Breast epithelium (tissue), 4 donors: ENCODE data around the gene GADD45G. TPM values are rescaled to one million over a fixed set of nuclear protein-coding genes. Genes with fewer than 3 reads are reported as not detected.

Source experiments
- DNase-seq, 2 donors: peaks; one replicate each; pipeline ENCODE4 v3.0.0-alpha.2; 2019; ENCODE audit warnings: low spot score in 2 of 2
- H3K27ac ChIP-seq, 2 donors: fragments of 200-600 bp; sonication (generic) in 1 of 2; one replicate each; pipeline ENCODE4 v1.5.1; 2016 to 2019; ENCODE audit warnings: mild to moderate bottlenecking in 1 of 2
- H3K27me3 ChIP-seq, 2 donors: fragments of 200-600 bp; sonication (generic) in 1 of 2; one replicate each; pipeline versions ENCODE4 v1.5.1 to v1.6.0; 2017 to 2019; ENCODE audit warnings: control low read depth in 1 of 2, mild to moderate bottlenecking in 1 of 2
- H3K36me3 ChIP-seq: fragments of 200-600 bp; one replicate; pipeline ENCODE4 v1.5.1; 2019
- H3K4me1 ChIP-seq, 2 donors: fragments of 200-600 bp; sonication (generic); one replicate each; pipeline ENCODE4 v1.5.1; 2016 to 2019; ENCODE audit warnings: control low read depth in 1 of 2
- H3K4me3 ChIP-seq, 3 donors: fragments of 200-600 bp; sonication (generic); 1 replicate in 2 of 3; 2 replicates in 1 of 3; pipeline ENCODE4 v1.5.1; 2016 to 2019; ENCODE audit warnings: mild to moderate bottlenecking in 3 of 3, moderate library complexity in 2 of 3
- H3K9me3 ChIP-seq, 2 donors: fragments of 200-600 bp; sonication (generic) in 1 of 2; one replicate each; pipeline ENCODE4 v1.5.1; 2016 to 2019; ENCODE audit warnings: control low read depth in 1 of 2
- CTCF ChIP-seq, 3 donors: fragments of 450-650 bp; IDR thresholded peaks; one replicate each; pipeline ENCODE4 v1.5.1; 2016 to 2017; ENCODE audit warnings: antibody characterized with exemption in 3 of 3, mild to moderate bottlenecking in 3 of 3, moderate library complexity in 3 of 3
- POLR2A ChIP-seq: fragments of 450-650 bp; IDR thresholded peaks from one replicate; pipeline ENCODE4 v1.6.1; 2016; ENCODE audit warnings: antibody characterized with exemption, mild to moderate bottlenecking, moderate library complexity
- POLR2AphosphoS5 ChIP-seq, 3 donors: sonication (generic); formaldehyde crosslinking; IDR thresholded peaks; one replicate each; pipeline ENCODE4 v1.6.1; 2017; ENCODE audit warnings: antibody characterized with exemption in 3 of 3
- intact Hi-C: fragments of 100-400 bp; cut with DNase I; formaldehyde crosslinking; loops from one replicate; pipeline ENCODE4 v1.15.1; 2023; ENCODE audit warnings: low total_unique reads
- total RNA-seq, 3 donors: library from RNA; depleted of rRNA; stranded (reverse); fragments of >200 nt; gene quantifications; one replicate each; pipeline ENCODE4 v1.1.0, GENCODE V29; 2016

The GADD45G gene
- total RNA-seq, 3 donors from 2014 or later: 13.0 to 24.3 (median 15.8) TPM

GRCh38 chr9:89642789-89643188, 38.0 kb downstream of the GADD45G start:
- TF ChIP-seq POLR2AphosphoS5 (IDR thresholded peaks at IDR 0.05) (no peak), POLR2A (no peak)
- Histone ChIP-seq H3K4me1 (no peaks in the 10 kb centered on the region), H3K9me3 (no peaks in the 10 kb centered on the region), H3K27ac (no peak overlapping the region), H3K36me3 (no peaks in the 10 kb centered on the region), H3K27me3 (no peaks in the 10 kb centered on the region), H3K4me3 (no peak overlapping the region)
- DNase-seq: no peak
- intact Hi-C loops: no loop called here

DNA sequence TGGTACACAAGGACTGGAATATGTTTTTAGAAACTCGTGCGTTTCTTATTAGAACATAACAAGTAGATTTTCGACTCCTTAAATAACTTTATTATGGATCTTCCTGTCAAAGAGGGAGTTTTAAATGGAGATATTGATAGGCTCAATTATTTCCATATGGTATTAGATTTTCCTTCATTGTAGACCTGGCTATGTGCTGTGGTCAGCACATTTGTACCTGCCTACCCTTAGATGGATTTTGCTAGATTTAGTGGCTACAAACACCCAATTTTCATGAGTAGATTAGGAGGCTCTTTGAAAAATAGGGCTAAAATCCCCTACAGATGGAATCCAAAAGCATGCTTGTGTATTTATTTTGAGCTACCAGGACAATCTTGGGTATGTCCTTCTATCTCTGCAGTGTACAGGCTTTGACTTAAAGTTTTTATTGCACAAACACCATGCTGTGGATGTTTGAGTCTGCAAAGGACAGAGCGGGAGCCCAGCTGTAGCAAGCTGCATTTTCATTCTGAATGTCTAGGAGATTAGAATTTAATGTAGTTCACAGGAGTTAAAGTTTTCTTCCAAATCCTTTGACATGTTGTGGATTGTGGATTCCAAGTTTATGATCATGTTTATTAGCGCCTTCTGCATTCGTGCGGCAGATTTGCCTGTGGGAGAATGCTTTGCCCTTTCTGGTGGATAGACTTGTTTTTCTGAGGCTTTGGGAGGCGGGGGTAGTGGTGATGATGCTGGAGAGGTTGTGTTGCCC, 41.6 kb downstream of the GADD45G start:
- intact Hi-C loops: no loop called here
- no peak for DNase-seq
- Histone ChIP-seq H3K9me3 (no peaks in the 10 kb centered on the region), H3K36me3 (no peaks in the 10 kb centered on the region), H3K27ac (no peak overlapping the region), H3K4me1 (no peaks in the 10 kb centered on the region), H3K27me3 (no peaks in the 10 kb centered on the region), H3K4me3 (no peak overlapping the region)
- TF ChIP-seq CTCF (IDR thresholded peaks at IDR 0.05): no peak
- TF ChIP-seq POLR2A: no peak
- no peak for TF ChIP-seq POLR2AphosphoS5 (IDR thresholded peaks at IDR 0.05)

DNA sequence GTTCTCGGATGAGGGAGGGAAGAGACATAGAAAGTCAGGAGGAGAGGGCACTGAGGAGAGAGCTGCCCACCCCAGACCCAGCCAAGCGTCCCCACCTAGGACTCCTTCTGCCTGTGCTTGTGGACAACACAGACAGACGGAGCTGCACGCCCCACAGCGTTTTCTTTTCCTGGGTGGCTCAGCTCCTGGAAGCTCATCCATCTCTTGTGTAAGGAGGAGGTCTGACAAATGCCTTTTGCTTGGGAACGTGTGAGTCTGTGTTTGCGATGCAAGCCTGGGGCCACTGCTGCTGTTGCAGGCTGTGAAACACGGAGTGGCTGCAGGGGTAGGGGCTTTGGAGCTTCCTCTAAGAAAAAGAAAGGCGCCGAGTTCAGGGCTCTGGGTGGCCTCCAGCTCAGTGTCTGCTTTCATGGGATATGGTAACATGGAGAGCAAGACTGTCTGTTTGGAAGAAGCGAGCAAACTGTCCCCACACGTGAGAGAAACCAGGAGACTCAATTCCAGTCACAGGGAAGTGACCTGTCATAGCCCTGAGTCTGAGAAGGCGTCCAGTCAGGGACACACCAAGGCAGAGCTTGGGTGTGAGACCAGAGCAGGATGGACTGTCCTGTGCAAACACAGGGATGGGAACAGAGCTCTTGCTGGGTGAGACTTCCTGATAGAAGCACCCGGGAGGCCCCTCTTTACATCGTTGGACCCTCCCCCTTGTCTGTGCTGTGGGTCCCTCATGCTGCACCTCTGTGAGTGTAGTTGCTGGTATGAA, 42.7 kb downstream of the GADD45G start:
- DNase-seq: no peak
- intact Hi-C loops: no loop called here
- Histone ChIP-seq H3K4me1 (no peaks in the 10 kb centered on the region), H3K27me3 (no peaks in the 10 kb centered on the region), H3K4me3 (no peak overlapping the region), H3K9me3 (no peaks in the 10 kb centered on the region), H3K36me3 (no peaks in the 10 kb centered on the region), H3K27ac (no peak overlapping the region)
- TF ChIP-seq POLR2A: no peak

GRCh38 chr9:89648247-89649000, 43.6 kb downstream of the GADD45G start:
- intact Hi-C loops: no loop called here
- no peak for TF ChIP-seq POLR2AphosphoS5 (IDR thresholded peaks at IDR 0.05)
- no peak for TF ChIP-seq POLR2A
- no peak for TF ChIP-seq CTCF (IDR thresholded peaks at IDR 0.05)
- Histone ChIP-seq H3K9me3 (no peaks in the 10 kb centered on the region), H3K36me3 (no peaks in the 10 kb centered on the region), H3K27ac (peak overlapping the region; percentile 33 to 67), H3K27me3 (no peaks in the 10 kb centered on the region), H3K4me1 (no peaks in the 10 kb centered on the region), H3K4me3 (no peak overlapping the region)
- no peak for DNase-seq

DNA sequence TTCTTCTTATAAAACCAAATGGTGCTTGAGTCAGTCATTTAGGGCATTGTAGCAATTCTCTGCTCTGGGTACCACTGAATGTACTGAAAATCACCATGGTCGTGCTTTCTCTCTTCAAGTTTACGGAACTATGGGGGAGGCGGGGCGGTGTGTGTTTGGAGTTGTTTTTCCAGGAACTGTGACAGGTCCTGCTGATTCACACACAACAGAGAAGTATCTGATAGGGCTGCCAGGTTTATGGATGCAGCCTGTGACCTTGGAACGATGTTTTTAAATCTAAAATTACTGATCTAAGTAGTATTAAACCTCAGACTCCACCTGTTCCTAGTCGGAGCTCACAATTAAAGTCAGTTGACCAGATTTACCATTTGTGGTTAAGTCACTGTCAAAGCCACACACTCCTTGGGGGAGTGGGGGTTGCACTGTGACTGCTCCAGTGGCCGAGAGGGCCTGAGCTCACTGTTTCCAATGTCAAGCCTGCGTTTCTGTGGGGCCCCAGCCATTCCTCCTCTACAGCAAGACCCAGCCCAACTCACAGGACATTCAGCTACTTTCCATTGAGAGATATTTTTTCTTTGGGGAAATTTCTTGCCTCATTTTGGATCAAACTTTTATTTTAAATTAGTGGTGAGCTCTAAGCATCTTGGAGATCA, 44.4 kb downstream of the GADD45G start:
- peak overlapping the region; percentile 33 to 67 for H3K27ac ChIP-seq
- no peak for DNase-seq

More for the DNA sequence above, 44.4 kb downstream of the GADD45G start:
- no peaks in the 10 kb centered on the region for H3K4me1 ChIP-seq
- H3K9me3 ChIP-seq: no peaks in the 10 kb centered on the region
- H3K36me3 ChIP-seq: no peaks in the 10 kb centered on the region
- TF ChIP-seq CTCF (IDR thresholded peaks at IDR 0.05) (no peak), POLR2AphosphoS5 (IDR thresholded peaks at IDR 0.05) (no peak), POLR2A (no peak)
- no peak overlapping the region for H3K4me3 ChIP-seq
- intact Hi-C loops: no loop called here
- no peaks in the 10 kb centered on the region for H3K27me3 ChIP-seq
